Loucy (cell line): ENCODE results near the gene CAMK1G.

Source experiments
- EZH2phosphoT487 ChIP-seq: fragments of 200-600 bp; IDR thresholded peaks from 2 replicates; pipeline ENCODE4 v1.6.1; 2018; ENCODE audit warnings: antibody characterized with exemption, mild to moderate bottlenecking, moderate library complexity, borderline replicate concordance
- TF ChIP-seq, protein P1 (sequence below): fragments of 200-600 bp; sonication (generic); conservative IDR thresholded peaks from 2 replicates; pipeline ENCODE4 v1.5.1; 2014; ENCODE audit warnings: mild to moderate bottlenecking, antibody characterized with exemption, low read length

DNA sequence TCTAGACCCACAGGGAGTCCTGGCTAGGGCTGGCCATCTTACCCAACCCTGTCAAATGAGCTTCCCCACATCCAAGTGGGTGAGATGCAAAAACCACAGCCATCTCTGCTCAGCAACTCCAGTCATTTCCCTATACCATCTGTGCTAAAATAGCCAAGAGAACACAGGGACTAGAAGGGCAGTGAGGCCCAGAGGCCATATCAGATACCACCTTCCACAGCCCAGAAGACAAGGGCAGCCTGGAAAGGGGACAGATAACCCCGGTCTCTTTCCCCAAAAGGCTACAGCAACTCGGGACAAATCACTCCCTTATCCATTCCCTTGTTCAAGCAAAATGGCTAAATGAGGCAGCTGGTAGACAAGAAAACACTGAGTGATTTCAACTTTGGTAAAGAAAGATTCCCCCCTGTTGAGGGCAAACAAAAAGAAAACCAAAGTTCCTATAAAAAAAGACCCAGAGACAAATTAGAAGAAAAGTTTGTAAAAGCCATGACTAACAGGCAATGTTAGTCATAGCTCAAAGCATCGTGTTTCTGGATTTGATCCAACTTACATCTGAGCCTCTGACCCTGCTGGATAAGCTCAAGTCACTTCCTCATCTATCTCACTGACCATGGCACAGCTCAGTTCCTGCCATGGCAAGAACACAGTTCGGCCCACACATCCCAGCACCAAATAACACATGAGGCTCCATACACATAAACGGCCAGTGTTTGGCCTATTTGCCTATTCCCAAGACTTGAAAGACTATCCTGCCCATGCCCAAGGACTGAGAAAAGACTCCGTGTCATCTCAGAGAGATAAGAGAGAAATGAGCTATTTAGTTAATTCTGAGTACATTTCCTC, 65.6 kb downstream of the CAMK1G start:
- TF ChIP-seq, protein P1, sequence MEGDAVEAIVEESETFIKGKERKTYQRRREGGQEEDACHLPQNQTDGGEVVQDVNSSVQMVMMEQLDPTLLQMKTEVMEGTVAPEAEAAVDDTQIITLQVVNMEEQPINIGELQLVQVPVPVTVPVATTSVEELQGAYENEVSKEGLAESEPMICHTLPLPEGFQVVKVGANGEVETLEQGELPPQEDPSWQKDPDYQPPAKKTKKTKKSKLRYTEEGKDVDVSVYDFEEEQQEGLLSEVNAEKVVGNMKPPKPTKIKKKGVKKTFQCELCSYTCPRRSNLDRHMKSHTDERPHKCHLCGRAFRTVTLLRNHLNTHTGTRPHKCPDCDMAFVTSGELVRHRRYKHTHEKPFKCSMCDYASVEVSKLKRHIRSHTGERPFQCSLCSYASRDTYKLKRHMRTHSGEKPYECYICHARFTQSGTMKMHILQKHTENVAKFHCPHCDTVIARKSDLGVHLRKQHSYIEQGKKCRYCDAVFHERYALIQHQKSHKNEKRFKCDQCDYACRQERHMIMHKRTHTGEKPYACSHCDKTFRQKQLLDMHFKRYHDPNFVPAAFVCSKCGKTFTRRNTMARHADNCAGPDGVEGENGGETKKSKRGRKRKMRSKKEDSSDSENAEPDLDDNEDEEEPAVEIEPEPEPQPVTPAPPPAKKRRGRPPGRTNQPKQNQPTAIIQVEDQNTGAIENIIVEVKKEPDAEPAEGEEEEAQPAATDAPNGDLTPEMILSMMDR: no peak
- no peak for TF ChIP-seq EZH2phosphoT487
